ENCODE measurements around the gene BGN.

The BGN gene

DNA sequence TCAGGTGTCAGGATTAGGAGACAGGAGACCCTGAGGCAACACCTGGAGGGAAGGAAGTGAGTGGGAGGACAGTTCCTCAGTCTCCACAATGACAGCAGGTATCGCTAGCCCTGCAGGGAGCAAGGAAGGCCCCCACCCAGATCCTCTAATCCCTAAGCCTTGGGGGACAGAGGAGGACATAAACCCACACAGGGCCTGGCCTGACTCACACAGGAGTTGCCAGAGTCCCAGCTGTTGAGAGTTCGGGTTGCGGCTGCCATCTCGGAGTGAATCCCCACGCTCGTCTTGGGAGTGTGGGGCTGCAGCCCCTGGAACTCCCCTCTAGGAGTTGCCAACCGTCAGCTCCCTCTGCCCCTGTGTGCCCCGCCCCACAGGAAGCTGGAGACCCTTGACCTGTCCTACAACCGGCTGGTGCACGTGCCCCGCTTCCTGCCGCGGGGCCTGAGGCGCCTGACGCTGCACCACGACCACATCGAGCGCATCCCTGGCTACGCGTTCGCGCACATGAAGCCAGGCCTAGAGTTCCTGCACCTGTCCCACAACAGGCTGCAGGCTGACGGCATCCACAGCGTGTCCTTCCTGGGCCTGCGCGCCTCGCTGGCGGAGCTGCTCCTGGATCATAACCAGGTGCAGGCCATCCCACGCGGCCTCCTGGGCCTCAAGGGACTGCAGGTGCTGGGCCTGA is 9.2 kb upstream of the BGN start:
- no peak for DNase-seq

- no peak for DNase-seq
Measured at GRCh38 chrX:153486171-153486570, 8.6 kb upstream of the BGN start.

- DNase-seq: no peak
Measured at GRCh38 chrX:153487590-153488071, 7.1 kb upstream of the BGN start.

DNA sequence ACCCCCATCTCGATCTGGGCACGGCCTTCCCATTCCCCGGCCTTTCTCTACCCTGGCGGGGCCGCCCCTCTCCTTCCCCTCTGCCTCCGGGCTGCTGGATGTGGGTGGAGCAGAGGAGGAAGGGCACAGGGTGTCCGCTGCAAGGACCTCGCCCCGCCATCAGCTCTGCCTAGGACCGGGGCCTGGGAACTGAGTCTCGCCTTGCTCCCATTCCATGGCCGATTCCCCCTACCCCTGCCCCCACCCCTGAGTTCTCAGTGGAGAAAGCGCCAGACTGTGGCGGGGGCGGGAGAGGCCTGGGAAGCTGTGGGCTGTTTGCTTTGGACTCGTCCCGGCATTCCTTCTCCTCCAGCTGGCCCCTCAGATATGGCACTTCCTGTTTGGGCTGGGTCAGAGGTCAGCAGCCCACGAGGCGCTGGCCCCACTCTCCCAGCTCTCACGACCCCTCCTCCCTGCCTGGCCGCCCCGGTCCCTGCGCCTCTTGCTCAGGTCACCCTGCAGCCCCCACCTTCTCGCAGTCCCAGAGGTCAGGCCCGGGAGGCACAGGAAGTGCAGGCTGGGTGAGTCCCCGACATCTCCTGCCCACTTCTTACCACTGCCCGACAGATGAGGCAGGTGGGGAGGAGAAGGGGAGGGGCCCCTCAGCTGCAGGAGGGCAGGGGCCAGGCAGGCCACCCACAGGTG is 6.4 kb upstream of the BGN start:
- DNase-seq: no peak

GRCh38 chrX:153490217-153490930 is 4.4 kb upstream of the BGN start:
- DNase-seq: no peak

DNA sequence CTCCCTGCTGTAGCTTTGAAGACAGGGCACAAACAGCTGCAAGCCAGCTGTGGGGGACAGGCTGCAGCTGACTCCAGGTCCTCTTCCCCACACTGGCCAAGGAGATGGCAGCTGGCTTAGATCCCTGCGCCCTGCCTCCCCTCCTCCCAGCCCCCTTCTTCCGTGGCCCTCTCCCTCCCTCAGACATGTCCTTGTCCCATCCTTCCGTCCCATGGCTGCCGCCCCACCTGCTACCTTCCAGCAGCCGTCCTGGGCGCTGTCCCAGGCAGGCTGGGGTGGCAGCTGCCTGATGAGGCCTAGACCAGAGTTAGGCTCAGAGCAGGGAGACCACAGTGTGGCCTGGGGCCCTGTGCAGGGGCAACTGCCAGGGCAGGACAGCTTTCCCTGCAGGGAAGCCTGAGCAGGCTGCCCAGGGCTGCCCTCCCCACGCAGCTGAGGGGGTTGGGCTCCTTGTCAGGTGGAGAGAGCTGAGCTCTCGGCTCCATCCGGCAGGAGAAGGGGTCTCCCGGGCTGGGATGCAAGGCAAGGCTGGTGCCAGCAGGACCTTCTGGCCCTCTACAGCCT is 3.3 kb upstream of the BGN start:
- no peak for DNase-seq

DNA sequence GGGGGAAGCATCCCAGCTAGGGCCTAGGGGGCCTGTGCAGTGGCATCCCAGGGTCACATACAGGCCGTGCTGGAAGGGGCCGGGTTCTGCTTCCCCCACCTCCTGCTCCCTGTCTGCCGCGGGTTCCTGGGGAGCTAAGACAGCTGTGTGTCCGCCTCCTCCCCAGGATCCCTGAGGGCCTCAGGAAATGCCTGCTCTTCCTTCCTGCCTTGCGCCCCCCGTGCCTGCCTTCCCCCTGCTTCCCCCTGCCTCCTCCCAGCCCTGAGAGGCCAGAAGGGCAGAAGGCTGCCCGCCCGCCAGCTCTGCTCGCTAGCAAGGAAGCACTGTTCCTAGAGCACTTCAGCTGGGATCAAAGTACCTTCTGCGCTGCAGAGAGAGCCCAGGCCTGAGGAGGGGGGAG is 2.9 kb upstream of the BGN start:
- no peak for DNase-seq

DNA sequence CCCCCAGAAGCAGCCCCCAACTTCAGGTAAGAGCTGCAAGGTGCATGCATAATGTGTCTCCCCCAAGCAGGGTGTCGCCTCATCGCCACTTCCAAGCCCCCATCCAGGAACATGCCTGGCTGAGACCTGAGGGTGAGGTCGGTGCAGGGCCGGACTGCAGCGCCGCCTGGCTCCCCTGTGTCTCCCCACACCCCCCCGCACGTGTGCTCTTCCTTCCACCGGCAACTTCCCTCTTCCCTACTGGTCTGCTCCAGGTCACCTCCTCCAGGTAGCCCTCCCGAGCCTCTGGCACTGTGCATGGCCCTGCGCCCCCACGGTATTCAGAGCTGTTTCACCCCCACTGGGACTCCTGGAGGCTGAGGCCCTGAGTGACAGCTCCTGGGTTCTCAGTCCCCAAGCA is 2.2 kb upstream of the BGN start:
- DNase-seq: no peak

- no peak for DNase-seq
Measured at GRCh38 chrX:153493085-153493484, 1.7 kb upstream of the BGN start.

GRCh38 chrX:153494061-153494460 is 719 bp upstream of the BGN start:
- DNase-seq: no peak

- no peak for DNase-seq
Measured at GRCh38 chrX:153495362-153495751, 577 bp downstream of the BGN start.

DNA sequence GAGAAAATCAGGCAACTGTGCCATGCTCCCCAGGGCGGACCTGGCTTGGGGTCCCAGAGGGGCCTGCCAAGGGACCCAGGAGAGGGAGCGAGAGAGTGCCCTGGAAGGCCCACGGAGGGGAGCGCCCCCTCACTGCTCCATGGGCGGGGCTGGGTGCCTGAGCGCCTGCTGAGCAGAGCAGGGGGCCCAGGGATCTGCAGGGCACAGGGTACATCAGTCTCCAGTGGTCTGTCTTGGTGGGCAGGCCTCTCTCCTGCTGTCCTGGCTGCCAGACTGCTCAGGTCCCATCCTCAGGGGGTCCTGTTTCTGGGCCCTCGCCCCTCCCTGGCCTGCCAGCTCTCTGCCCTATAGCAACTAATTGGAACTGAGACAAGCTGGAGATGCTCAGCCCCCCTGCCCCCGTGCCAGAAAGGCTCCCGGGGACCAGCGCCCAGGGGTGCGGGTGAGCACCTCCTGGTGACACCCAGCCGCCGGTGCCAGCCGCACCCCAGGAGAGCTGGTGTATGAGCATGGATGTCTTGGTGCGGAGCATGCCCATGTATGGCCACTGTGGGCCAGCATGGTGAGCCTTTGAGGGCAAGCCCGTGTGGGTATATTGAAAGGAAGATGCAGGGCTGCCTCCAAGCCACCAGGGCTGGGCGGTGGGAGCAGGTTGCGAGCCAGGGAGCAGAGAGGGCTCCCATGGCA is 1.3 kb downstream of the BGN start:
- no peak for DNase-seq

GRCh38 chrX:153496590-153496959 is 1.8 kb downstream of the BGN start:
- DNase-seq: no peak

DNA sequence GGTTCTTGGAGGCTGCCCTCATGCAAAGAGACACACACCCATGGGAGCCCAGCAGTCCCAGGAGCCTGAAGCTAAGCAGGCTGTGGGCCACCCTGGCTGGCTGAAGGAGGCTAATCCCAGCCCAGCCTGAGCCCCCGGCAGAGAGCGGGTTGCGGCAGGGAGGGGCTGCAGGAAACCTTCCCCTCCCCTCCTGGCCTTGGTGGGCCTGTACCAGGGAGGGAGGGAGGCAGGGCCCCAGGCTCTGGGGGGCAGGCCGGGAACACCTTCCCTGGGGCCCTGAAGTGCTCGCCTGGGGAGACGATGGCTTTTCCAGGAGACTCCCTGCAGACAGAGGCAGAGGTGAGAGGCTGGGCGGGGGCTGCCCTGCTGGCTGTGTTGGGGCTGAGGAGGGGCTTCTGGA is 3.7 kb downstream of the BGN start:
- no peak for DNase-seq

DNA sequence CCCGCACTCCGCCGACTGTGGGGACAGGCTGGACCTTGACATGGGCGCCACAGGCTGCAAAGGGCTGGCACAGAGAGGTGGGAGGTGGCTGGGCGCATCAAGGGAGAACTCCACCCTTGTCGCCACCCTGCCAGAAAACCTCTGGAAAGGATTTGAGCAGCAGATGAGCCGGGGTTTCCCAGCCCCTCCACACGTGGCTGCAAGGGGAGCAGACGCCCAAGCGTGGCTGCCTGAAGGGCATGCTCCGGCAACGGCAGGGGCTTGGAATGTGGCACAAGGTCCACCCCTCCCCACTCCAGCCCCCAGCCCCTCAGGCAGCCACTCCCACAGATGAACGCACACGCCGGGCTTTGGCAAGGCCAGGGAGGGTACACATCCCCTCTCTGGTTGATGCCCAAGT is 4.6 kb downstream of the BGN start:
- no peak for DNase-seq

- DNase-seq: no peak
Measured at GRCh38 chrX:153499876-153500275, 5.1 kb downstream of the BGN start.

- no peak for DNase-seq
Measured at GRCh38 chrX:153500676-153501280, 6.0 kb downstream of the BGN start.

DNA sequence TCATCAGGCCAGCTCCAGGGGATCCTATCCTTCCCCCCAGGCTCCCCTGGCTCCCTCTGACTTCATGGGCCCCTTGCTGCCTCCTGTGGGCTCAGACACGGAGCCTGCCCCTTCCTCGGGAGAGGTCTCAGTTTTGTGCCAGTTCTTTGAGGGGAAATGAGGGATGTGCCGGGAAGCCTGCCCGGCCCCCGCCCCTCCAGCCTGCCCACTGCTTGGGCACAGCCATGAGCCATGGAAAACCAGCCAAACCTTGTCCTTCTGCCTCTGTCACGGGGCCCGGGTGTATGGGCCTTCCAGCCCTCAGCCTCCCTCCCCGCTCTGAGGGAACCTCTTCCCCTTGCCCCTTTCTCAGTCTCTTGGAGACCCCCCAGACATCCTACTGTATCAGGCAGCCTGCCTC is 6.8 kb downstream of the BGN start:
- no peak for DNase-seq

DNA sequence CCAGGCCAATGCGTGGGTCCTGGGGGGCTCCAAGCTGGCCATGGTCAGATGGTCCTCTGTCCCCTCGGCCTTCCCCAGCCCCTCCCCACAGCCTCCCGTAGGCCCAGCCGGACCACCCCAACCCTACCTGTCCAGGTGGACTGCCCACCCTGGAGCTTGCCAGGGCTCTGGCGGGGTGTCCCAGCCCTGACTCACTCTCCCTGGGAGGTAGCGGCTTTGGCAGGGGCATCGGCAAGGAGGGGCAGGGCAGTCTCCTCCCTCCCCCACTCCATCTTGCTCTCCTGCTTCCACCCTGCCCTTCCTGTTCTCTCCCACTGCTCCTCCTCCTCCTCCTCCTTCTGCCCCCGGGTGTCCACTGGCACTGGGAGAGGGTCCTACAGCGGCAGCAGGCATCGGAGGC is 7.4 kb downstream of the BGN start:
- no peak for DNase-seq

- DNase-seq: no peak
Measured at GRCh38 chrX:153502796-153503195, 8.0 kb downstream of the BGN start.

DNA sequence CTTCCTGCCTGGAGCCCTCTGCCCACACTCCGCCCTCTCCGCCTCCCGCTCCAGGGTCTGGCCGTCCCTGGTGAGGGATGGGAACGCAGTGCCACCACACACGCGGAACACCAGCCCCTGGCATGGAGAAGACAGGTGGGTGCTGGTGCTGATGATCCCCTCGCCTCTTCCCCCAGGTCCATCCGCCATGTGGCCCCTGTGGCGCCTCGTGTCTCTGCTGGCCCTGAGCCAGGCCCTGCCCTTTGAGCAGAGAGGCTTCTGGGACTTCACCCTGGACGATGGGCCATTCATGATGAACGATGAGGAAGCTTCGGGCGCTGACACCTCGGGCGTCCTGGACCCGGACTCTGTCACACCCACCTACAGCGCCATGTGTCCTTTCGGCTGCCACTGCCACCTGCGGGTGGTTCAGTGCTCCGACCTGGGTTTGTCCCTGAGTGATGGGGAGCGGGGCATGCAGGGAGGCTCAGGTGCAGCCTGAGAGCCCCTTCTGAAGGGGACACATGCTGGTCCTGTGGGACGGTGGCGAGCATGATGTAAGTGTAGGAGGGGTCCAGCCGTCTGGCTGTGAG is 9.8 kb downstream of the BGN start:
- no peak for DNase-seq

- no peak for DNase-seq
Measured at GRCh38 chrX:153505361-153505760, 10.6 kb downstream of the BGN start.

Data from NCI-H2227 treated with DMSO at 0.1 percent for 48 hours (cell line).